Fibroblast of skin of right quadriceps (primary cell): ENCODE results near the gene PRPF40B.
A peak's percentile ranks its signal among the peaks of the same experiment; 100 is the strongest.

Experiments
- DNase-seq: peaks from one replicate; pipeline ENCODE4 v3.0.0-alpha.2; 2013

PRPF40B gene

DNA sequence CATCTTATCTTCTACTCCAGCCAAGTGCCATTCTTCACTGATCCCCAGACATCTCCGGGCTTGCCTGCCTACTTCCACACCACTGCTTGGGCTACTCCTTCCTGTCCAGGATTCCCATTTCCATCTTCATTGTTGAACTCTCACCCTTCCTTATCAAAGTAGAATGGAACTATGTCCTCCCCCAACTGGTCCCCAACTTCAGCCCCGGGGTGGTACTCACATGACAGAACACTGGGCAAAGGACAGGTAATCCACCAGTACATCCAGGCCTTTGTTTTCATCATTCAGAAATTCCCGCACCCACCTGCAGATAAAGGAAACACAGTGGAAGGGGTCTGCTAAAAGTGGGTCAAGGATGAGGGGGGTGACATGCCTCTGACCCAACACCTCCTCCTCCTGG lies 38.4 kb downstream of the PRPF40B start:
- no peak for DNase-seq

DNA sequence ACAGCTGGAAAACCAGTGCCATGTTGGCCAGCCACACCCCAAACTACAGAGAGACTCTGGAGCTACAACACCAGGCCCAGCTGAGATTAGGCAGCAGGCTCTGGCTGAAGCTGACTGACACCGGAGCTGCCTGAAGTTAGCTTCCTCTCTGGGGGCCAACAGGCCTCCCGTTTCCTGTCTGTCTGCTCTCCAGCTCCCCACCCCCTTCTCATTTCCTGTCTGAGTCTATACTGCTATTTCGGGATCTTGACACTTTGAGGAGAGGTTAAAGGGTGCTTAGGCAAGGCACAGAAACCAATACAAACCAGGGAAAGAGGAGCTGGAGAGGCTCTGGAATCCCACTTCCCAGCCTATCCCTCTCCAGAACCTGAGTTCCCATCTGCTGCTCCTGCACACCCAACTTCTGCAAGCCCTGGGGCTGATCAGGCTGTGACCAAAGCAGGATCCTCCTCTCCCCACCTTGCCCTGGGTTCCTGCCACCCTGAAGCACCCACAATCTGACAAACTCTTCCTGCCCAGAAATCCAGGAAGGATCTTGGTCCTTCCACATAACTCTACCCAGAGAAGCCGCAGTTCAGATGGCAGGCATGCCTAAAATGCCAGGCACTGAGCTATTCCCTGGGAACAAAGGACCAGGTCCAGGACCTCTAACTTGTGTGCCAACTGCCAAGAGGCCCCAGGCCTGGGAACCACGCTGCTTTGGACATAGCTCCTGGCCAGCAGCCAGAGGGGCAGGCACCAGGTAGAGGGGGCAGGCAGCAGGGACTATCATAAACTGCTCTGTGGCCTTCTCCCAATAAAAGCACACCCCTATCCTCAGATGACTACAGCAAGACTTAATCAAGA lies 39.9 kb downstream of the PRPF40B start:
- peak; percentile 92 for DNase-seq

DNA sequence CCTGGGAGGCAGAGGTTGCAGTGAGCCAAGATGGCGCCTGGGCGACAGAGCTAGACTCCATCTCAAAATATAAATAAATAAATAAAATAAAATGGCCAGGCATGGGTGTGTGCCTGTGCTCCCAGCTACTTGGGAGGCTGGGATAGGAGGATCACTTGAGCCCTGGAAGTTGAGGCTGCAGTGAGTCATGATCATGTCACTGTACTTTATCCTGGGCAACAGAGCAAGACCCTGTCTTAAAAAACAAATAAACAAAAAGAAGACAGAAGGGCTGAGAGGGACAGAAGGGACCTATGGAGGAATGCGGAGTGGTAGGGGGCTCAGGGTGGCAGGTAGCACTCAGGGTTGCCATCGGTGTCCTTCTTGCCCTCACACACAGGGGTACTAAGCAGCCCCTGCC lies 40.8 kb downstream of the PRPF40B start:
- DNase-seq: no peak

DNA sequence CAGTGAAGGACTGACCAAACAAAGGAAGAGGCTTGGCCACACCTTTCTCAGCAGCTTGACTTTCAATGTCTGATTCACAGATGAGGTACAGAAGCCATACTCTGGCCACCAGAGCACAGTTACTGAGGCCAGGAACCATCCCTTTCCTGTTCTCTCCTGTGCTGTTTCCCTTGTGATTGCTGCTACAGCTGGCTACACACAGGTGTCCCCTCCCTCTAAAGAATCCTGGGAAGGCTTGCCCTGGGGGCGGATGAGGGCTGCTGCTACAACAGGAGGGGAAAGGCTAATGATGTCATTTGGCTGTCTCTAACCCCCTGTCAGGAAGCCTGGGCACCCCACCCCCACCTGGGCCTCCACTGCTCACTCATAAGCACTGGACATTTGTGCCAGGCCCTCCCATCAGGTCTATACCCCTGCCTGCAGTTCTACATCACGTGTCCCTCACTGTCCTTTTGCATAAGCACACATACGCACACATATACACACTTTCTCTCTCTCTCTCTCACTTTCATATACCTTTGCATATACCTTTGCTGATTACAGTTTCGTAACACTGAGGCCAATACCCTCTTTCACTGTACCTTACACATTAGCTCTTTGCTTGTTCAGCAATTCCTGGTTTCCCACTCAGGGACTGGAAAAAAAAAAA lies 41.4 kb downstream of the PRPF40B start:
- DNase-seq: no peak

DNA sequence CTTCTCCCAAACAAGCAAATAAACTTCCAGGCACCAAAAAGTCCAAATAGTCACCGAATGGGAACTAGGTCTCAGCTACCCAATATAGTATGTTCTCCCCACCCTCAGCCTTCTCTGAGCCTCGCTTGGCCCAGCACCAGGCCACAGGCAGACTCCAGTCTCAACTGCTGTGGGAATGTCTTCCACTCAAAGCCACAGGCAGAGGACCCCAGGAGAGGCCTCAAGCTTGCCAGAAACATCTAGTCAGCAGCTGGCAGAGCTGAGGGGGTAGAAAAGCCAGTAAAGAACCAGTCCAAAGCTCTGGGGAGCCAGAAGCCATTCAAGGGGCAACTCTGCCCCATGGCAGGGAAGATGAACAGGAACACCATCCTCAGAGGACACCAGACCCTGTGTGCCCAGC lies 42.0 kb downstream of the PRPF40B start:
- no peak for DNase-seq

DNA sequence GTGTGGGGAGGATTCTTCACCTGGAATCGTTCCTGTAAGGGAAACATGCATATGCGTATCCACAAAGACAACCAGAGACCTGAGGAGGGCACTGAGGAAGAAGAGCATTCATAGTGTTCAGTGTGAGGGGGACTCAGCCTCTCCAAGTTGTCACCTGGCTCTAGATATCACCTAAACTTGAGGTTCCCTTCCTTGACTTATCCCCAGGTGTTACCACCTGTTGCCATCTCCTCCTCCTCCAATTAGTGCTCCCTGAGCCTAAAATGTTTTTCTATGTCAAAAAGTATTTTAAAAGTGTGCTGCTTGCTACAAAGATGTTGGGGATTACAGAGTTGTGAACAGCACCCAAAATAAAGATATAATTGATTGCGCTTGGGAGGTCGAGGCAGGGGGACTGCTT lies 42.8 kb downstream of the PRPF40B start:
- DNase-seq: no peak

DNA sequence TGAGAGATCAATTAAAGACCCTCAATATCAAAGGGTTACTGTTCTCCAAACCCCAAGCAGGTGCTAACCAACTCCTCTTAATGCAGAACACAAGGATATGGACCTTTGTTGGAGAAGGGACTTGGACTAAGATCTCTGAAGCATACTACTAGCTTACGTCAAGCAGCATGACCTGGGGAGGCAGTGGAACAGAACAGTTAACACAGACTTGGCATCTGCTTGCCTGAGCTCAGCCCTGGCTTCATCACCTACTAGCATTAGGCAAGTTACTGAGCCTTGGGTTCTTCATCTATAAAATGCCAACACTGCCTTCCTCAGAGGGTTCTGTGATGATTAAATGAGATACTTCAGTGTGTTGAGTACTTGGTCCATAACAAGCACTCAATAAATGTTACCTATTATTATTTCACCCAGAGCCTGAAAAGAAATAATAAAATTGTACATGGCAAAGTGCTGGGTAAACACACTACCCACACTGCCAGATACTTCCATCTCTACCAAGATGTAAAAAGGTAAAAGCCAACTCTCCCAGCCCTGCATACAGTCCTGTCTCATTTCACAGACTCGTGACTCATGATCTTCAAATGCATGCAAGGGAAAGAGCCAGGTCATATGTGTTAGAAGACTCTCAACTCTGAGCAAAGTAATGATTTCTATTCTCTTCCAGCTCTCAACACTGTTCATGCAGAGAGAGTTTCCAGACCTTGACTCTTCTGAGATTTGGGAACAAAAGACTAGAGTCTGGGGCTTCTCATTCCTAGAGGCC lies 44.1 kb downstream of the PRPF40B start:
- DNase-seq: peak; percentile 45

DNA sequence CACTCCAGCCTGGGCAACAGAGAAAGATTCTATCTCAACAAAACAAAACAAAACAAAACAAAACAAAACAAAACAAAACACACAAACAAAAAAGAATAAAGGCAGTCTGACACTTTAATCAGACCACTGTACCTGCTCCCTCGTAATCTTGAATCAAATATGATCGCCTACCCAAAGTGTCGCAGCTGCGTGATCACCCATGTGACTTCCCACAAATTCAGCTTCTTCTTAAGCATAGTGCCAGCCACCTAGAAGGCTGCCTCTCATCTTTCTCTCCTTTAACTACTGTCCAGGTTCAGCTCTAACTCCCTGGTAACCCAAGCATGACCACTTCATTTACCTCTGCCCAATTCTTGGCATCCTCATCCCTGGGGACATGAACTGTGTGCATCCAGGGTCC lies 46.4 kb downstream of the PRPF40B start:
- no peak for DNase-seq

DNA sequence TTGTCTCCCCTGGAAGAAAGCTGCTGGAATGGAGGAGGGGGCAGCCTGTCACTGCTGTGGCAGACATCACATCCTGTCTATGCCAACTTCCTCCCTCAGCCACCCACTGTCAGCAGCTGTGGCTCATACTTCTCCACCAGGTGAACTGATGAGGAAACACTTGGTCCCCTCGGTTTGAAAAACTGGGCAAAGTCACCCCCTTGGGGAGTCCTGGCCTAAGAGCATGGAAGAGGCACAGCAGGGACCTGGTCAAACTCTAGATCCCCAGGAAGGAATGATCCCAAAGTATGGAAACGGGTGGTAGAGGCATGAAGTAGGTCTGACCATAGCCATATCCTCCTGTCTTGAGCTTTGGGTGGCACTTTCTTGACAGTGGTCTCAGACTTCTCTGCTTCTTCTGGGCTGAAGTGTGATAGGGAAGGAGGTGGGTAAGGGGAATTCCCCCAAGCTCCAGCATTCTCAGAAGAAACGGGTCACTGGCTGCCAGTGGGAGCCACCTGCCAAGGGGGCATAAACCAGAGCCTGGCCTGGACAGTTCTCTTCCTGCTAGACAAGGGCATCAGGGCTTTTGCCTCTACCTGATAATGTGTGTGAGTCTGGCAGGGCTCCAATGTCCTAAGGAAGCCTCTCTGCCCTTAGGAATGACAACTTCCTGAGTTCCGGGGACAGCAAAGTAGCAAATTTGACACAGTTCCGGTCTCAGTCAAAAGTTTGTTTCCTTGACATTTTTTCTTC lies 47.8 kb downstream of the PRPF40B start:
- no peak for DNase-seq

DNA sequence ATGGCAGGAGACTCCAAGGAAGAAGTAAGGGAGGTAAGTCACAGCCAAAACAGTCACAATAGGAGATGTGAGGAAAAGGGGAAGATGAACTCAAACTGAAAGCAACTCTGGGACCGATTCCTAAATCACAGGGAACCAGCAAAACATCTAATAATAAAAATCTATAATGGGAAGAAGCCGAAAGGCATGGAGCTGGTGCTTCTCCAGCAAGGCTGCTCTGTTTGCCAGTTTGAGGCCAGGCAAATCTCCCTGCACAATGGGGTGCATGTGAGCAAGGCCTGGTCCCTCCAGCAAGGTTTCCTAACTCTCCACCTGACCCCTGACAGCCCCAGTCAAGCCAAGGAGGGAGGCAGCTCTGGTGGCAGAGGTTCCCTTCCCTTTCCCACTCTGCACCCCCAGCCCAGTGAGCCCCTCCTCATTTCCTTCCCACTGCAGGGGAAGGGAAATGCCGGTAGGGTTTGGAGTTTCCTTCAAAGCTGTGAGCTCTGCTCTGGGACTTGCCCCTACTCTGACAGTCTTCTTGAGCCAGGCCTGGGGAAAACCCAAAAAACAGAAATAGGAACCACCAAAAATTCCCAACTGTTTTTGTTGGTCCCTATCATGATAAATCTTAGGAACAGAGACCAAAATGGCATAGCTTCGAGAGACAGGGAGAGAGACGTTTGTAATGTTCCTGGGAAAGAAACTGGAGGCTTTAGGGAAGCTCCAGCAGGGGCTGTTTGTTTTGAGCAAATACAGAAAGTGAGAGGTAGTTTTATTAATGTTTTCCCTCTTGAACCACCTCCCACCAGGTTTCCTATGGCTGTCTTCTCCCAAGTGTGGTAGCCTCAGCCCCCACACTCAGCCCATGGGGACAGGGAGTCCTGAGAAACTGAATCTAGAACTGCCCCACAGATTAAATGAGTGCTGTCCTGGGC lies 49.2 kb downstream of the PRPF40B start:
- no peak for DNase-seq

DNA sequence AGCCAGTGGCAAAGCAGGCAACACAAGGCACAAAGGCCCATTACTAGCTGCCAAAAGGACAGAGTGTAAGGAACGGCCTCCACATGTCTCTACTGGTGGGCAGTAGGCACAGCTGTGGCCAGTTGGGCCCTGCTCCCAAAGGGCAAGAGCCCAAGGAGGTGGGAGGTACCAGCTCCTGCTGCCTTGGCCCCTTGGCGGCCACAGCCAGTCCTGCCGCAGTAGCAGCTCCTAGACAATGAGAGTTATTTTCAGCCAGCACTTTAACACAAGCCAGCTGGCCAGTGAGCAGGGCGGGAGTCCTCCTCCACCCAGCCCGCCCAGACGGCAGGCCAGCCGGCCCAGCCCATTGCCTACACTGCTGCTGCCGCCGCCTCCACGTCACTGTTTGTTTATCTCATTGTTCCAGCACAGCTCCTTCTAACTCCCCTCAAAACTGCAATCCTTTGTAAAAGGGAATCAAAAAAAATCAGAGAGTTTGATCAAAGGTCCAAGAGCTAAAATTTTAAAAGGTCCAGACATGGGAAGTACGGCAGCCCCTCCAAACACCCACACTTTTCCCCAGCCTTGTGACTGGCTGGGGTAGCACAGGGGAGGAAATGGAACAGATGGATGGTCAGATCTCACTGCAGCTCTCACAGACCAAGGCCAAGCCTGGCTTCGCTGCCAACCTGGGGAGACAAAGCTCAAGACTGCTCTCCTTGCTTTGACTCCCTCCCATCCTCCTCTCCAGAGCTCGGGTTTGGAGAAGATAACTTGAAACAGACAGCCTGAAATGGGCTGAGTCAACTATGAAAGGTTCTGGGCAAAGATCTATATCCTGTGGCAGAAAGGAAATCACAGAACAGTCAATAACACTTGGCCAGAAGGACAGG lies 50.3 kb downstream of the PRPF40B start:
- peak; percentile 86 for DNase-seq

DNA sequence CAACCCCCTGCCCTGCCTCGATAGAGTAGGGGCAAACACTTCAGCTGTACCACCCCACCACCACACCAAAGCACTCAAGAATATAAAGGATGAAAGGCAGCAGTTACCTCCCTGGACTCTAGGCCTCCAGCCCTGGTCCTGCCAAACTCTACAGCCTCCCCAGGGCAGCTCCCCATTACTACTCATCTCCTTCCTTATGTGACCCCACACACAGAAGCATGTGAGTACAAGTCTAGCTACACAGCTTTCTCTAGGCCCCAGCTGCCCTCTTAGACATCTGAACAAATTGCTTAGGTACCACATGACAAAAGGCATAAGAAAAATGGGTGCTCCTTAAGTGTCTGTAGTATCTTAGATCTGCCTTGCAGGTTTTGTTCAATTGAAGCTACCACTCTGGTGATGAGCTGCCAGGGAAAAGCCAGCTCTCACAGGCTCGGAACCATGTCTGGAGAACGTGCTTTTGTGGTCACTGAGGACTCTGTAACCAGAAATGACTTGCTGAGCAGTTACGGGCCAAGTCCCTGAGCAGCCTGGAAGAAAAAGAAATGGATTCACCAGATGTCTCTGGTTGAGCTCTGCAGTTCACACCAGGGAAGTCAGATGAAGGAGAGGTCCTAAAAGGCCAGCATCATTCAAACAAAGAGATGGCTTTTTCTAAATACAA lies 51.1 kb downstream of the PRPF40B start:
- DNase-seq: peak; percentile 42

DNA sequence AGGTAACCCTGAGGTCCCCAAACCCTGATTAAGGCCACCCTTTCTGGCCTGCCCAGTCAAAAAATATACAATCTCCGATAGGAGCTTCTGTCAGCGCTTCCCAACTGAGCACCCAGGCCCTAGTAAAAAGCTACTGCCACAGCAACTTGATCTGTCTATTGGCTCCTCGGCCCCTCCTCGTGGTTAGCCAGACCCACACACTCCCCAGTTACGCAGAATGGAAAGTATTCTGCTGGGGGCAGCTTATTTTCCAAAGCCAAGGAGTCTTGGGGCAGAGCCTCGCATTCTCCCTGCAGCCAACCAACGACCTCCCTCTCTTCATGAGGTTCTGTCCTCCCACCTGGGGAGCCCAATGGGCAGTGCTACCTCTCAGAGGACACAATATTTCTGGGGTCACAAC lies 51.8 kb downstream of the PRPF40B start:
- no peak for DNase-seq

DNA sequence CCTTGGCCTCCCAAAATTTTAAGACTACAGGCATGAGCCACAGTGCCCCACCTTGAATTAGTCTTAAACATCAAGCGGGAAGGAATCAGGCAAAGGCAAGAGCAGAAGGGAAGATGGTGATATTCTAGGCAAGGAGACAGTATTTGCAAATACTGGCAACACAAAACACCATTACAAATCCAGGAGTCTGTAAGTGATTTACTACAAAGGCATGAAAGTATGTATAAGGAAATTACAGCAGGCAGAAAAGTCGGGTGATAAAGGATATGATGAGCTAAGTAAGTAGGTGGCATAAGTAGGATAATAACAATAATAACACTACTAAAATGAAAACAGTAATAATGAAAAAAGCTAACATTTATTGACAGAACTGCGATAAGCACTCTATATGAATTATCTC lies 55.4 kb downstream of the PRPF40B start:
- DNase-seq: no peak

DNA sequence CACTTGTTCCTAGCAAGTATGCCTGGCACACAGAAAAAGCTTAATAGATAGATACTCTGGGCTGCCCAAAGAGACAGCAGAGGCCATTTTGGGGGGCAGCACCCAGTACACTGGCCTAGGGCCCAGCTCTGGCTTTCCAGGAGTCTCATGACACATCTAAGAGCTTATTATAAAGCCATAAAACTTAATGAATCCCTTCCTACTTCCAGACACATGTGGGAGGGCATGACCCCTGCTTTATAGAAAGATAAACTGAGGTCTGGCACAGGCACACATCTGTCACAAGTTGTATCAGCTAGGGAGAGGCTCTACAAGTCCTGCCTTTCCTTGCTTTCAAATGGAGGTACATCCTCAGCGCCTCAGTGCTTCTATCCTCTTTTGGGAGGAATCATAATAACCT lies 56.7 kb downstream of the PRPF40B start:
- no peak for DNase-seq

DNA sequence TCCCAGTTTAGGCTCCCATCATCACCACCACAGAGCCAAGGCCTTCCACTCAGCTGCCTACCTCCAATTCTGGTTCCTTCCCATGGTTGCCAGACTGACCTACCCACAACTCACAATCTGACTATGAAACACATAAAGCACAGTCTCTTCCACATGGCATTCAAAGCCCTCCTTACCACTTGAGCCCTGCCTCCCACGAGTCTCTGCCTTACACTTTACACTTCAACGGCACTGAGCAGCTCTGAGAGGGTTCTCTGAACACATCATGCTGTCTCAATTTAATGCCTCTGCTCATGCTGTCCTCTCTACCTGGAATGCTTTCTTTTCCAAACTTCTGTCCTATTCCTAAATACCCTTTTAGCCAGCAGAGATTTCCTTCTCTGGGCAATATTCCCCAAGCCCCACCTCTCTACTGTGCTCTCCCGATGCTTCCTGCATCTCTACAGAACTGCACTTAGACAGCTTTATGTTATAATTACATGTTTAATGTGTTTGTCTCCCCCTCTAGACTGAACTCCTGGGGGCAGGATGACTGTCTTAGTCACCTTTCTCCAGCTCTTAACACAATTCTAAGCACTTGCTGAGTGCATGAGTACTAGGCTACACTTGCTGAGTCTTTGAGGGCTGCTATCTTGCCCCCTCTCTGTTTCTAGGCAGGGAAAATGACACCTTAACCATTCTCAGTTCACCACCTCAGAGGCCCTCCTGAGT lies 60.4 kb downstream of the PRPF40B start:
- no peak for DNase-seq

DNA sequence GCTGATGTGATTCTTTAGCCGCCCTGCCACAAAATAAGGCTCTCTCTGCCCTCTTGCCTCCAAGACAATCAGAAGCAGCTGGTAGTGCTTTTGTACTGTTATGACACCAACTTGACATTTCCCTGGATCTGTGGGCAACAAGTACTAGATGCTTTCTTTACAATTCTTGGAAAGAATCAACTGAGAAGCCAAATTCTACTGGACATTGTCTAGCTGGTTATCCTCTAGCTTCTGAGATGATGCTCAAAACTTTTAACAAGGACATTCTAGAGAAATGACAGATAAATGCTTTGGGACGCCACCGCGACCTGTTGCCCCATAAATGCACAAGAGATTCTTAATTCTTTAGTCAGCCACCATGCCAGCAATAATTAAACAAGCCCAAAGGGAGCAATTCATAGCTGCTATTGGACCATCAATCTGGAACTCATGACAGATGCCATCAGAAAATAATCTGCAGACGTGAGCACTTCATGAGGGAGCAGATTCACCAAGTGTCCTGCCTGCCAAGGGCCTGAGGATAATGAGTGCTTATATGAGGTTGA lies 61.0 kb downstream of the PRPF40B start:
- no peak for DNase-seq

DNA sequence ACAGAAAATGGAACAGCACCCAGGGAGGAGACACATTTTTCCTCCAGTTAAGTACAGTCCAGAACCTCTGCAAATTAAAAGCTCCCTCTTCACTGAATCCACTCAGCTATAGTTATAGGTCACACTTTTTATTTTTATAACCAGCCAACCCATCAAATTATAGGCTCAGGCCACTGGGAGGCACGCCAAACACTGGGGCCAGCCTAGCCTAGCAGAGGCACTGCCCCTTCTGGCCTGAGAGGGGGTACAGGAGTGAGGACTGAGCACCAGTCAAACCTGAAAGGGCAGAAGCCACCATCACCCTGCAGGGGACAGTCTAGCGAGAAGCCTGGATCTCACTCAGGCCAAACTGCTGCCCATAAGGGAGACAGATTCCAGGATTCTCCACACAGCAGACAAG lies 64.6 kb downstream of the PRPF40B start:
- DNase-seq: no peak

DNA sequence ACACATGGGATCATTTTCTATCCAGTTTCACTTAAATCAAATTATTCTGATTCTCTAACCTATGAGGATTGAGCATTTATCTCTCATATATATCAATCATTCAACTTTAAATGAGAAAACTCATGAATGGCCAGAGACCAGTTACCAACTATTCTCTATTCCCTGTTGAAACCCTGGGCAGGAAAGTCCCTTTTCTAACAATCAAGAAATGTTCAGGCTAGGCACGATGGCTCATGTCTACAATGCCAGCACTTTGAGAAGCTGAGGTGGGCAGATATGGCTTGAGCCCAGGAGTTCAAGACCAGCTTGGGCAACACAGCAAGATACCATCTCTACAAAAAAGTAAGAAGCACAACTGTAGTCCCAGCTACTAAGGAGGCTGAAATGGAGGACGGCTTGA lies 65.9 kb downstream of the PRPF40B start:
- DNase-seq: no peak
